ENCODE data around the gene FAM98C. TPM values are rescaled to one million over a fixed set of nuclear protein-coding genes. Genes with fewer than 3 reads are reported as not detected.

FAM98C gene
- total RNA-seq, 1 experiment from 2014 or later, result 10.2 TPM

GRCh38 chr19:38395381-38396114 lies 7.3 kb upstream of the FAM98C start:
- Mint-ChIP-seq H3K4me3 (peak overlapping the region; percentile 66), H3K4me1 (peaks cover 25% of the 10 kb centered on the region), H3K27me3 (ENCODE audit: low read depth) (peaks cover 55% of the 10 kb centered on the region), H3K36me3 (peaks cover 30% of the 10 kb centered on the region), H3K9me3 (no peaks in the 10 kb centered on the region), H3K27ac (no peak overlapping the region)
- ChIA-PET POLR2A (no interaction called here), CTCF (interaction anchor here (0.9 to 1.8 kb wide), 3 partner anchors 11 to 241 kb away, joined by 5 read pairs; partner anchors contain the start of gene PSMD8)
- TF ChIP-seq TEAD1 (CRISPR knock-in tag; IDR thresholded peaks at IDR 0.05), result no peak
- TF ChIP-seq STAT6 (CRISPR knock-in tag; conservative IDR thresholded peaks at IDR 0.05; ENCODE audit: low read depth), result no peak
- TF ChIP-seq AFF4 (CRISPR knock-in tag; IDR thresholded peaks at IDR 0.05; ENCODE audit: borderline replicate concordance), result no peak
- TF ChIP-seq NFE2L1 (CRISPR knock-in tag; IDR thresholded peaks at IDR 0.05), result no peak
- TF ChIP-seq PRDM15 (CRISPR knock-in tag; IDR thresholded peaks at IDR 0.05), result no peak
- no peak for TF ChIP-seq ERG (CRISPR knock-in tag; IDR thresholded peaks at IDR 0.05)
- TF ChIP-seq ESRRA (CRISPR knock-in tag; IDR thresholded peaks at IDR 0.05; ENCODE audit: borderline replicate concordance), result no peak
- TF ChIP-seq RELA (CRISPR knock-in tag; IDR thresholded peaks at IDR 0.05; ENCODE audit: borderline replicate concordance), result no peak
- no peak for TF ChIP-seq HMGXB4 (CRISPR knock-in tag; IDR thresholded peaks at IDR 0.05)
- no peak for TF ChIP-seq IRF1 (CRISPR knock-in tag; IDR thresholded peaks at IDR 0.05)
- no peak for TF ChIP-seq ZNF425 (CRISPR knock-in tag; conservative IDR thresholded peaks at IDR 0.05)
- ATAC-seq (no peak), DNase-seq (ENCODE audit: low spot score) (no peak)

Measured in WTC11 (cell line).